Stimulated activated CD4-positive, alpha-beta T cell treated with anti-CD3 and anti-CD28 coated beads, Interleukin-2, amount 100 ng/mL, for 48 hours (primary cell): ENCODE measurements around the gene METTL1.

ENCODE experiments used
- DNase-seq, 2 donors: peaks; one replicate each; pipeline ENCODE4 v3.0.0-alpha.2; 2020

Gene METTL1

GRCh38 chr12:57752668-57753000 lies 19.3 kb downstream of the METTL1 start:
- no peak for DNase-seq

- peak; percentile 93 to 96 for DNase-seq
Measured at GRCh38 chr12:57751788-57752667, 19.9 kb downstream of the METTL1 start, which contains the start of gene CDK4. CDK4 (minus strand) TSS chr12:57752310; CDS start chr12:57751717, 593 bp downstream.

GRCh38 chr12:57751432-57751787 lies 20.5 kb downstream of the METTL1 start:
- DNase-seq = no peak

GRCh38 chr12:57750561-57751431 lies 21.1 kb downstream of the METTL1 start:
- no peak for DNase-seq

- DNase-seq = no peak
Measured at GRCh38 chr12:57749061-57749460, 22.8 kb downstream of the METTL1 start.

- no peak for DNase-seq
Measured at GRCh38 chr12:57746025-57746424, 25.9 kb downstream of the METTL1 start.

GRCh38 chr12:57745485-57745881 lies 26.4 kb downstream of the METTL1 start:
- no peak for DNase-seq

- peak; percentile 89 to 91 for DNase-seq
Measured at GRCh38 chr12:57744777-57745484, 27.0 kb downstream of the METTL1 start, which contains the start of gene TSPAN31. TSPAN31 (plus strand) TSS chr12:57745039; CDS start chr12:57745155, 116 bp downstream.

- peak; percentile 68 to 74 for DNase-seq
Measured at GRCh38 chr12:57744194-57744776, 27.6 kb downstream of the METTL1 start.

GRCh38 chr12:57743769-57744168 lies 28.1 kb downstream of the METTL1 start:
- no peak for DNase-seq

- peak; percentile 66 to 73 for DNase-seq
Measured at GRCh38 chr12:57741844-57742738, 29.8 kb downstream of the METTL1 start.

GRCh38 chr12:57741413-57741789 lies 30.5 kb downstream of the METTL1 start:
- DNase-seq = no peak

- DNase-seq = peak; percentile 56 to 57
Measured at GRCh38 chr12:57740656-57741412, 31.1 kb downstream of the METTL1 start.

GRCh38 chr12:57739914-57740538 lies 31.9 kb downstream of the METTL1 start:
- no peak for DNase-seq

GRCh38 chr12:57739387-57739786 lies 32.5 kb downstream of the METTL1 start:
- no peak for DNase-seq

GRCh38 chr12:57738661-57739237 lies 33.2 kb downstream of the METTL1 start, which contains the start of gene AGAP2:
AGAP2 (minus strand) TSS chr12:57738742; CDS start chr12:57738246, 496 bp downstream.
- no peak for DNase-seq

GRCh38 chr12:57737467-57738460 lies 34.1 kb downstream of the METTL1 start:
- DNase-seq = no peak

- no peak for DNase-seq
Measured at GRCh38 chr12:57736741-57737466, 35.0 kb downstream of the METTL1 start.
